ENCODE data around the gene TTPAL.

Gene TTPAL, protein sequence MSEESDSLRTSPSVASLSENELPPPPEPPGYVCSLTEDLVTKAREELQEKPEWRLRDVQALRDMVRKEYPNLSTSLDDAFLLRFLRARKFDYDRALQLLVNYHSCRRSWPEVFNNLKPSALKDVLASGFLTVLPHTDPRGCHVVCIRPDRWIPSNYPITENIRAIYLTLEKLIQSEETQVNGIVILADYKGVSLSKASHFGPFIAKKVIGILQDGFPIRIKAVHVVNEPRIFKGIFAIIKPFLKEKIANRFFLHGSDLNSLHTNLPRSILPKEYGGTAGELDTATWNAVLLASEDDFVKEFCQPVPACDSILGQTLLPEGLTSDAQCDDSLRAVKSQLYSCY

DNA sequence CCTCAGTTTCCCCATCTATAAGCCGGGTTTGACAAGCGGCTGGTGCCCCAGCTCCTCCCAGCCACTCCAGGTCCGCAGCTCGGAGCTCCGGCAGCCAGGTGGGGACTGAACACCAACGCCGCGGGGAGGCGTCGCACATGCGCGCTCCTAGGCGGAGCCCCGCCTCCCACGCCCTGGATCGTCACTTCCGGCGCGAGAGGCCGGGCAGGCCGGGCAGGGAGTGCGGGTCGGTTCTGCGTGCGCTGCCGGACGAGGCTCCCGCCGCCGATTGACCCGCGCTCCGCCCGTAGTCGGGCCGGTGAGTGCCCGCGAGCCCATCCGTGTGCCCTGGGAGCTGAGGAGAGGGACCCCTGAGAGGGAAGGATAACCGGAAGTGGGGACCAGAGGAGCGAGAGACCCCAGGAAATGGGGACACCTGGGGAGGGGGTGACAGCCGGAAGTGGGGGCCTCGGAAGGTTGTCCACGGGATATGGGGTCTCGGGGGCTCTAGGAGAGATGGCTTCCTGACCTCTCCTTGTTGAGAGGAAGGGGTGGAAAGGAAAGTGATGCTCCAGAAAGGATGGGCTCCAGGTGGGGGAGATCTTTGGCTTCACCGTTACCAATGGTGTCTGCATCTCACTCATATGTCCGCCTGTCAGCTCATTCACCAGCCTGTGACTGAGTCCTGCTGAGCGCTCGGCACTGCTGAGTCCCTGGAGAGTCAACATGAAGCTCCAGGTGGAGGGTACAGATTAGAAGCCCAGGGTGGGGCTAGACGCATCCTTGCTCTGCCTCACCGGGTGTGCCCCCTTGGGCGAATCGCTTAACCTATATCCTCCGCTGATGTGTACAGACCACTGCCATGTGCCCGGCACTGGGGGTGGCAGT lies at the start of gene TTPAL:
TTPAL (plus strand) TSS at position 181 of the 867 bp plus-strand sequence. CDS start 4,126 bp downstream, outside the sequence.
- peak; percentile 80 to 89 (median 89) for DNase-seq (ENCODE audit: low read depth in 3 of 3)

DNA sequence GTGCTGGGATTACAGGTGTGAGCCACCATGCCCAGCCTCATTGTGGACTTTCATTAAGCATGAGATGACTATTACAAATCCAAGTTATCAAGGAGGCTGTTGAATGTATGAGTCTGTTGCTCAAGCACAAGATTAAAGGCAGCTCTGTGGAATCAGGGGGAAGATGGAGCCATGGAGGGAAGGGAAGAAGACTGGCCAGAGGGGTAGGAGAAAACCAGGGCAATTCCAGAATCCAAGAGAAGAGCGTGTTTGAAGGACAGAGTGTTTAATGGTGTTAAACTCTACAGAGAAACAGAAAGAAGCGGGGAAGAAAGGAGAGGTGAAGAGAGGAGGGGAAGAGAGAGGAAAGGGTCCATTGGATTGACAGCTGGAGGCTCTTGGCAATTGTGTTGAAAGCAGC lies 49.8 kb upstream of the TTPAL start:
- no peak for DNase-seq (ENCODE audit: low read depth in 3 of 3)

DNA sequence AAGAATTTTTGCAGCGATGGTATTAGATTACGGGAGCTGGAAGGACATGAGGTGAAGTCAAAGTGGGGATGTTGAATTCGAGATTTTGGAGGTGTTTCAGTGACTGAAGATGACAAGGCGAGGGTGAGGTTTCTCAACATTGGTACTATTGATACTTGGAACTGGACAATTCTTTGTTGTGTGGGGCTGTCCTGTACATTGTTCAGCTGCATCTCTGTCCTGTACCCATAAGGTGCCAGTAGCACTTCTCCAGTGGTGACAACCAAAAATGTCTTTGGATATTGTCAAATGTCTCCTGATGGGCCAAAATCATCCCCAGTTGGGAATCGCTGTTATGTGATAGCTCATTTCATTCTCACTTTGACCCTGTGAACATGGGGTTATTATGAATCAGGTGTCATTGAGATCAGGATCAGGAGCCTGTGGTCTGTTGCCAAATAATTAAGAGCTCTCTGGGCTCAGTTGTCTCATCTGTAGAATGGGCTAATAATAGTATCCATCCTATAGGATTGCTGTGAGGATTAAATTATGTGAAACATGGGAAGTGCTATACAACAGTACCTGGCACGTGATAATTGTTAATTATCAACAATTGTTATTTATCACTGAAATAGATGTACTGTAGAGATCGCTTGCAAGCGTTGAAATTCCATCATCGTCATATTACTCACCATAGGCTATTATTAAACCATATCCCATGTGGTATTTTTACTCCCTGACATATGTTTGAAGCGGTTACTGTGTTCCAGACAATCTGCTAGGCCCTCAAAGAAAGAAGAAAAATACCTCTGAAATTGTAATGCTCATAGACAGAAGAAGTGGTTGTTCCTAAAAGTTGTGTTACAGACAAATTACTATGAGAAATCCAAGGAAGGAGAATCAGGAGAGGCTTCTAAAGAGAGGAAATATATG lies 48.5 kb upstream of the TTPAL start:
- DNase-seq (ENCODE audit: low read depth in 3 of 3), result no peak

DNA sequence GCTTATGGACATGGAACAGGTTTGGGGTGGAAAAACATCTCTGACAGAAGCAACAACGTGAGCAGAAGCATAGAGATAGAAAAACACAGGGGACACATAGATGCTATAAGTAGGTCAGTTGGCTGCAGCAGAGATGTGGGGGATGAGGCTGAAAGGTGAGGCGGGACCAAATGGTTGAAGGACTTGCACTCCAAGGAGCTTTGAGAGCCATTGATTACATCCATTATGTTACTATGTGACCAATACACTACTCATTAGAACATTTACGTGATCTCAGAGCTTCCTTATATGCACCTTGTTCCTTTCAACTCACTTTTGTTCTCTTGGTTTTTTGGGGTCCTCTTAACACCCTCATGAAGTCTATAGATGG lies 47.9 kb upstream of the TTPAL start:
- DNase-seq (ENCODE audit: low read depth in 3 of 3), result no peak

DNA sequence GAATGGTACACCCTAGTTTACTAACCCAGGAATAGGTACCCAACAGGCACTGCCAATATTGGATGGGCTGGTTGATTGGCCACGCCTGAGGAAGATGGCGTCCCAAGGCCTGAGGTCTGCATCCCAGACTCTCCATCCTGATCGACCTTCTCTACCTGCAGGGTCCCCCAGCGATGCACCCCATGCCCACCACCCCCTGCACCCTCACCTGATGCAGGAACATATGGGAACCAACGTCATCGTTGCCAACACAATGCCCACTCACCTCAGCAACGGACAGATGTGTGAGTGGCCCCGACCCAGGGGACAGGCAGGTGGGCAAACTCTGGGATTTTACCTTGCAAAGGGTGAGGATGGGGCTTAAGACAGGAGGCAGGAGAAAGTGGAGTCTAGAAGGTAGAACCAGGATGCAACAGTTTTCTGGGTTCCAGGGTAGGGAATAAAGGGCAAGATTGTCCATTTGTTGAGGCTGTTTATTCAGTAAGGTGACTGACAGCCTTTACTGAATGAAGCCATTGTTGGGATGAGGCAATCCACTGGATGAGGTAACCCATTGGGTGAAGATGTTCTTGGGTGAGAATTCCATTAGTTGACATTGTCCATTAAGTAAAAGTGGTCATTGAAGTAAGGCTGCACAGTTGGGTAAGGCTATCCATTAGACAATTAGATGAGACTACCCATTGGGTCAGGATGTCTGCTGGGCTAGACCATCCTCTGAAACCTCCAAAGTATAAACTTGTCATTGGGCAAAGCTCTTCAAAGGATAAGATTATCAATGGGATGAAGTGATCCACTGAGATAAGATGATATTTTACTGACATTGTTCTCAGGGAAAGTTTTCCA lies 47.3 kb upstream of the TTPAL start:
- DNase-seq (ENCODE audit: low read depth in 3 of 3), result no peak

DNA sequence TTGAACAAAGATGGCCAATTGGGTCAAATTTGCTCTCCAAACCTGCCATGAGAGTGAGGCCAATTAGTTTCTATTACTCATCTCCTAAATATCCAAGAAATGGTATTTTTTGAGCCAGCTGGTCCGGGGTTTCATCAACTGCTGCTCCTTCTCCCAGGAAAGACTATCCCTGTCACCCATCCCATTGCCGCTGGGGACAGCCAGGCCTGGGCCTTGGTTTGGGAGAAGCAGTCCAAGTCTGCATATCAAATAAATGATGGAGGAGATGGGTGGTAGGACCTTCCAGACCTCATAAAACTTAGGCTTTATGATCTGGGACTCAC lies 46.7 kb upstream of the TTPAL start:
- no peak for DNase-seq (ENCODE audit: low read depth in 3 of 3)

DNA sequence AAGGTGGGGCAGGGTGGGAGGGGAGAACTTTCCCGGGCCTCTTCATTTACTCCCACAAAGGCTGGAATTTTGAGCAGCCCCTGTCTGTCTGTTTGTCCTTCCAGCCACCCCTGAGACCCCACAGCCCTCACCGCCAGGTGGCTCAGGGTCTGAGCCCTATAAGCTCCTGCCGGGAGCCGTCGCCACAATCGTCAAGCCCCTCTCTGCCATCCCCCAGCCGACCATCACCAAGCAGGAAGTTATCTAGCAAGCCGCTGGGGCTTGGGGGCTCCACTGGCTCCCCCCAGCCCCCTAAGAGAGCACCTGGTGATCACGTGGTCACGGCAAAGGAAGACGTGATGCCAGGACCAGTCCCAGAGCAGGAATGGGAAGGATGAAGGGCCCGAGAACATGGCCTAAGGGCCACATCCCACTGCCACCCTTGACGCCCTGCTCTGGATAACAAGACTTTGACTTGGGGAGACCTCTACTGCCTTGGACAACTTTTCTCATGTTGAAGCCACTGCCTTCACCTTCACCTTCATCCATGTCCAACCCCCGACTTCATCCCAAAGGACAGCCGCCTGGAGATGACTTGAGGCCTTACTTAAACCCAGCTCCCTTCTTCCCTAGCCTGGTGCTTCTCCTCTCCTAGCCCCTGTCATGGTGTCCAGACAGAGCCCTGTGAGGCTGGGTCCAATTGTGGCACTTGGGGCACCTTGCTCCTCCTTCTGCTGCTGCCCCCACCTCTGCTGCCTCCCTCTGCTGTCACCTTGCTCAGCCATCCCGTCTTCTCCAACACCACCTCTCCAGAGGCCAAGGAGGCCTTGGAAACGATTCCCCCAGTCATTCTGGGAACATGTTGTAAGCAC lies 46.0 kb upstream of the TTPAL start:
- DNase-seq (ENCODE audit: low read depth in 3 of 3), result no peak

DNA sequence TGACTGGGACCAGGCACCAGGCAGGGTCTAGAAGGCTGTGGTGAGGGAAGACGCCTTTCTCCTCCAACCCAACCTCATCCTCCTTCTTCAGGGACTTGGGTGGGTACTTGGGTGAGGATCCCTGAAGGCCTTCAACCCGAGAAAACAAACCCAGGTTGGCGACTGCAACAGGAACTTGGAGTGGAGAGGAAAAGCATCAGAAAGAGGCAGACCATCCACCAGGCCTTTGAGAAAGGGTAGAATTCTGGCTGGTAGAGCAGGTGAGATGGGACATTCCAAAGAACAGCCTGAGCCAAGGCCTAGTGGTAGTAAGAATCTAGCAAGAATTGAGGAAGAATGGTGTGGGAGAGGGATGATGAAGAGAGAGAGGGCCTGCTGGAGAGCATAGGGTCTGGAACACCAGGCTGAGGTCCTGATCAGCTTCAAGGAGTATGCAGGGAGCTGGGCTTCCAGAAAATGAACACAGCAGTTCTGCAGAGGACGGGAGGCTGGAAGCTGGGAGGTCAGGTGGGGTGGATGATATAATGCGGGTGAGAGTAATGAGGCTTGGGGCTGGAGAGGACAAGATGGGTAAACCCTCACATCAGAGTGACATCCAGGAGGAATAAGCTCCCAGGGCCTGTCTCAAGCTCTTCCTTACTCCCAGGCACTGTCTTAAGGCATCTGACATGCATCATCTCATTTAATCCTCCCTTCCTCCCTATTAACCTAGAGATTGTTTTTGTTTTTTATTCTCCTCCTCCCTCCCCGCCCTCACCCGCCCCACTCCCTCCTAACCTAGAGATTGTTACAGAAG lies 45.2 kb upstream of the TTPAL start:
- no peak for DNase-seq (ENCODE audit: low read depth in 3 of 3)

DNA sequence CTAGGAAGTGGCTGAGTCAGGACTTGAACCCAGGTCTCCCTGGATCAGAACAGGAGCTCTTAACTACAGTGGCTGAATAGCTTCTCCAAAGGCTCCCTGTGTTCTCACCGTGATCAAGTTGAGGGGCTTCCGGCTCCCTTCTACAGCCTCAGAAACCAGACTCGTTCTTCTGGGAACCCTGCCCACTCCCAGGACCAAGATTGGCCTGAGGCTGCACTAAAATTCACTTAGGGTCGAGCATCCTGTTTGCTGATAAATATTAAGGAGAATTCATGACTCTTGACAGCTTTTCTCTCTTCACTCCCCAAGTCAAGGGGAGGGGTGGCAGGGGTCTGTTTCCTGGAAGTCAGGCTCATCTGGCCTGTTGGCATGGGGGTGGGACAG lies 44.6 kb upstream of the TTPAL start:
- no peak for DNase-seq (ENCODE audit: low read depth in 3 of 3)

DNA sequence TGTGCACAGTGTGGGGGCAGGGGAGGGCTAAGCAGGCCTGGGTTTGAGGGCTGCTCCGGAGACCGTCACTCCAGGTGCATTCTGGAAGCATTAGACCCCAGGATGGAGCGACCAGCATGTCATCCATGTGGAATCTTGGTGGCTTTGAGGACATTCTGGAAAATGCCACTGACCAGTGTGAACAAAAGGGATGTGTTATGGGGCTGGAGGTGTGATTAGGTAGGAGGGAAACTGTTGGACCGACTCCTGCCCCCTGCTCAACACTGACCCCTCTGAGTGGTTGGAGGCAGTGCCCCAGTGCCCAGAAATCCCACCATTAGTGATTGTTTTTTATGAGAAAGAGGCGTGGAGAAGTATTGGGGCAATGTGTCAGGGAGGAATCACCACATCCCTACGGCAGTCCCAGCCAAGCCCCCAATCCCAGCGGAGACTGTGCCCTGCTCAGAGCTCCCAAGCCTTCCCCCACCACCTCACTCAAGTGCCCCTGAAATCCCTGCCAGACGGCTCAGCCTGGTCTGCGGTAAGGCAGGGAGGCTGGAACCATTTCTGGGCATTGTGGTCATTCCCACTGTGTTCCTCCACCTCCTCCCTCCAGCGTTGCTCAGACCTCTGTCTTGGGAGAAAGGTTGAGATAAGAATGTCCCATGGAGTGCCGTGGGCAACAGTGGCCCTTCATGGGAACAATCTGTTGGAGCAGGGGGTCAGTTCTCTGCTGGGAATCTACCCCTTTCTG lies 44.0 kb upstream of the TTPAL start:
- no peak for DNase-seq (ENCODE audit: low read depth in 3 of 3)

DNA sequence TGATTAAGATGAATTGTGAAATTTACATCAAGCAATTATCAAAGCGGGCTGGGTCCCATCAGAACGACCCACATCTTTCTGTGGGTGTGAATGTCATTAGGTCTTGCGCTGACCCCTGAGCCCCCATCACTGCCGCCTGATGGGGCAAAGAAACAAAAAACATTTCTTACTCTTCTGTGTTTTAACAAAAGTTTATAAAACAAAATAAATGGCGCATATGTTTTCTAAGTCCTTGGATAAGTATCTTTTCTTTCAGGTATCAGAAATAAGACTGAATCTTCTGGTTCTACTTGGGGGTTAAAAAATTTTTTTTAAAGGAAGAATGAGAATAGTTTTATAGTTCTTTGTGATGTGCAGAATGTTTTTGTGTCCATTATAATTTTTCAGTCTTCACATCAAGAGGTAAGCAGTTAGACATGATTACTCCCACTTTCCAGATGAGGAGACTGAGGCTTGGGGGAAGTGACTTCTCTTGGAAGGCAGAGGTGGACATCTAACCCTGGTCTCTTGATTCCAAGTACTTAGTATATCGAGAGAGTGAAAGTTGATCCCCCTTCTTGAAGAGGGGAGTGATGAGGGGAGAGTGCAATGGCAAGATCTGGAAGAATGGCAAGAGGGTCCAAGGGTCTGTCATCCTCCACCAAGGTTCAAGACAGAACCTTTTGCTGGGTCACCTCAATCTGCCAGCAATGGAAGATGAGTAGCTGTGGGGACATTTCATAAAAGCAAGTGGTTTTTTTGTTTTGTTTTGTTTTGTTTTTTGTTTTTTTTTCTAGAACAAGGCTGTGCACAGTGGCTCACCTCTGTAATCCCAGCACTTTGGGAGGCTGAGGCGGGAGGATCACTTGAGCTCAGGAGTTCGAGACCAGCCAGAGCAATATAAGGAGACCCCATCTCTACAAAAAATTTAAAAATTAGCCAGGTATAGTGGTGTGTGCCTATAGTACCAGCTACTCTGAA lies 42.8 kb upstream of the TTPAL start:
- no peak for DNase-seq (ENCODE audit: low read depth in 3 of 3)

DNA sequence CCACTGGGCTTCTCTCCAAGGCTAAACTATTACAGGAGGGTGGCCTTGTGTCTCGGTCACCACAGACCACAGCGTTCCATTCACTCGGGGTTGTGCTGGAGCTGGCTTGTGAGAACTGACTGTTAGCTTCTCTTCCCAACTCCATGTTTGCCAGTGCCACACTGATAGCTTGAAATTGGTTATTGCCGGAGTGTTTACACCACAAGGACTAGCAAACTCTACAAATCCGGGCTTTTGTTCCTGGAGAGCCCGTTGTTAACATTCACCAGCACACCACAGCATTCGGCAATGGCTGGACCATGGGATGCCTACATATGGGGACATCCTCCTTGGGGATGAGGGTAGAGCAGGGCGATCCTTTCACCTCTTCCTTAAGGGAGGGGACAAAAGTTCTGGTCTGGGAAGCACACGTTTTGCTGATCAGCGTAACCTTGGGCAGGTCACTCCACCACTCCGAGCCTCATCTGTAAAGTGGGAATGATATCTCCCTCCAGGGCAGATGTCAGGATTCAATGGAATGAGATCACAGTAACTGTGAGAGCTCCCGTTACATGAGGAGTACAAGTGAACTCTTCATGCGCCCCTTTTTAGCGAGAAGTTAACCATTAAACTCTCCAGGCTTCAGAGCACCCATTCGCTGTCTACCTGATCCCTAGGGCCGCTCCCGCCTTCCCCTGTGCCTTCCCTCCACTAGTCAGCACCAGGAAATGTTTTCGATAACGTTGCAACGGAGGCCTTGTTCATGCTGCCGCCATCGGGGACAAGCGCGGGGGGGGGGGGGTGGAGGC lies 41.7 kb upstream of the TTPAL start:
- no peak for DNase-seq (ENCODE audit: low read depth in 3 of 3)

DNA sequence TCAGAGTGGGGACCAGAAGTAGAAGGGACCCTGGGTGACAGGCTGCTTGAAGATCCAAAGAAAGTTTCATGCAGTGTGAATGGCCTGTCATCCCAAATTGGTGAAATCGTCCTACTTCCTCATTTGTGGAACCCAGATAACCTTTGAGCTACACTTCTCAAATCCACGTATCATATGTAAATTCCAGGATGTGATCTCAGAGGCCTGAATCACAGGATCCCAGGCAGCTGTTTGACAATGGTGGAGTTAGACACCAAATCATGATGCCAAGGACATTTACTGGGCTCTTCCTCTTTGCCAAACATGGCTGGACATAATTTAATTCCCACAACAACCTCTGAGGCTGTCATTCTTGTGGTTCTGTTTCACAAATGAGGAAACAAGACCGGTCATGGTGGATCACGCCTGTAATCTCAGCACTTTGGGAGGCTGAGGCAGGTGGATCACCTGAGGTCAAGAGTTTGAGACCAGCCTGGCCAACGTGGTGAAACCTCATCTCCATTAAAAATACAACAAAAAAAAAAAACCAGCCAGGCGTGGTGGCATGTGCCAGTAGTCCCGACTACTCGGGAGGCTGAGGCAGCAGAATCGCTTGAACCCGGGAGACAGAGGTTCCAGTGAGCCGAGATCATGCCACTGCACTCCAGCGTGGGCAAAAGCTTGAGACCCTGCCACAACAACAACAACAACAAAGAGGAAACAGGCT lies 39.9 kb upstream of the TTPAL start:
- DNase-seq (ENCODE audit: low read depth in 3 of 3), result no peak

DNA sequence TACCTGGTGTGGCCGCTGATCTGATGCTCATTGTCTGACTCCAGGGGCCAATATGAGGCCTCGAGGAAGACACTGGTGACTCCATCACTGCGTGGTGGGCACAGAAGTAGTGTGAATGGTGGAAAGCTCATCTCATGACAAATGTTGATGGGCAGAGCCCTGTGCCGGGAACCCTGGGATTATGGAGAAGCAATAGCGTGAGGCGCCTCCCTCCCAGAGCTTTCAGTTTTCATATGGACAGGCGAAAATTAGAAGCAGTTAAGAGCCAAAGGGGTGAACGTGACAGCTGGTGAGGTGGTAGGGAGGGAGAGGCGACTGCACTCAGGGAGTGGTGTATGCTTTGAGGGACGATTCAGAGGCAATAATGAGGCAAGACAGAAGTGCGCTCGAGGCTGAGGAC lies 39.3 kb upstream of the TTPAL start:
- DNase-seq (ENCODE audit: low read depth in 3 of 3), result no peak

DNA sequence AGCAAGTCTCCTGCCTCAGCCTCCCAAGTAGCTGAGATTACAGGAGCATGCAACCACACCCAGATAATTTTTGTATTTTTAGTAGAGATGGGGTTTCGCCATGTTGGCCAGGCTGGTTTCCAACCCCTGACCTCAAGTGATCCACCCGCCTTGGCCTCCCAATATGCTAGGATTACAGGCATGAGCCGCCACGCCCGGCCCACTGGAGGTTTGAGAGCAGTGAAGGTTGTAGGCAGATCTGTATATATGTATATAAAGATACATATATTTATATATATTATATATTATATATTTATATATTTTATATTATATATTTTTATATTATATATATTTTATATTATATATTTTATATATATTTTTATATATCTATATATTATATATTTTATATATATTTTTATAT lies 38.2 kb upstream of the TTPAL start:
- DNase-seq (ENCODE audit: low read depth in 3 of 3), result no peak

DNA sequence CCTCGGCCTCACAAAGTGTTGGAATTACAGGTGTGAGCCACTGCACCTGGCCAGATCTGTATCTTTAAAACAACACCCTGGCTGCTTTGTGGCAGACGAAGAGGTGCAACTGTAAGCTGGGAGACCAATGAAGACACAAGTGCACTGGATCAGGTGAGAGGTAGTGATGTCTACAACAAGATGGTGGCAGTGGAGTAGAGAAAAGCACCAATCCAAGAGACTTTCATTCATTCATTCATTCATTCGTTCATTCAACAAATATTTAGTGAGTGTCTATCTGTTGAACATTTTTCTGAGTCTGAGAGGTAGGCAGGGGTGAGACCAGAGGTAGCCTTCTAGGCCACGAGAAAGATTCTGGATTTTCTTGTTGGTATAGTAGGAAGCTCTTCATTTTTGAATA lies 36.9 kb upstream of the TTPAL start:
- no peak for DNase-seq (ENCODE audit: low read depth in 3 of 3)

Data from stimulated activated CD4-positive, alpha-beta T cell treated with anti-CD3 and anti-CD28 coated beads, TNF-alpha, amount 100 ng/mL, for 24 hours (primary cell).